NCI-H1105 treated with DMSO at 0.1 percent for 48 hours (cell line): ENCODE data around the gene CHRFAM7A.
"Not testable (repeated sequence)": the region's sequence is repeated elsewhere in the genome, so short reads cannot be mapped to it uniquely, and the experiment has no call there.

ENCODE experiments used
- DNase-seq: peaks from one replicate; lab custom pipeline; 2025; lab: John Stamatoyannopoulos, UW

CHRFAM7A gene

GRCh38 chr15:30315704-30316103 is 77.6 kb downstream of the CHRFAM7A start:
- not testable (repeated sequence) for DNase-seq

DNA sequence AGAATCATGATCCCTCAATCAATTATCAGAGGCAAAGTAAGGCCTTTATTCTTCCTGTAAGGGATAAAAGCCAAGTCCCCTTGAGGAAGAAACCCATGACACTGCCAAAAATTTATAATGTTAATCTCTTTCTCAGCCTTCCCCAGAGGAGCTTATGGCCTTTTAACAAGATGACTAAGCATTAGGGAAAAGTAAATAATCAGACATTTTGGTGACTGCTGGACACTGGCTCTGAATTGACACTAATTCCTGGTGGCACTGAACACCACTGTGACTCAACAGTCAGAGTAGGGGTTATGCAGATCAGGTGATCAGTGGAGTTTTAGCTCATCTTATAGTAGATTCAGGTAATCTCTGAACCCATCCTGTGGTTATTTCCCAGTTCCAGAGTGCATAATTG is 82.8 kb downstream of the CHRFAM7A start:
- not testable (repeated sequence) for DNase-seq
